PC-3 (cell line): ENCODE data around the gene NLRX1. TPM values are rescaled to one million over a fixed set of nuclear protein-coding genes. Genes with fewer than 3 reads are reported as not detected.

Source experiments
- ATAC-seq: fragments of 200-7000 bp; cut with Tn5 transposase; 2 replicates; pipeline ENCODE4 v1.9.1; 2020; ENCODE audit warnings: mild to moderate bottlenecking, moderate library complexity
- BruUV-seq: library from RNA; stranded (reverse); fragments of 400-500 nt; replicated peaks from 2 replicates; lab custom pipeline; 2021; lab: Mats Ljungman, UMichigan
- CTCF ChIA-PET: fragments of 300-600 bp; sonication (Branson Sonifier 250); formaldehyde crosslinking; loops from one replicate; lab custom pipeline; 2022; ENCODE audit warnings: antibody characterized with exemption; lab: Charles Lee
- POLR2A ChIA-PET: fragments of 300-600 bp; sonication (Branson Sonifier 250); formaldehyde crosslinking; loops from one replicate; lab custom pipeline; 2022; ENCODE audit warnings: antibody characterized with exemption; ENCODE audit not compliant: unreplicated experiment; lab: Charles Lee
- DNase-seq: peaks from one replicate; pipeline ENCODE4 v3.0.0-alpha.2; 2015
- H2AFZ ChIP-seq: fragments of 300-600 bp; sonication (generic); 2 replicates; pipeline ENCODE4 v1.6.0; 2016; ENCODE audit warnings: antibody characterized with exemption, low read length
- H3F3A ChIP-seq: fragments of 300-600 bp; sonication (generic); one replicate; pipeline ENCODE4 v1.6.0; 2017; ENCODE audit warnings: antibody characterized with exemption, low read length, control low read depth, mild to moderate bottlenecking; ENCODE audit not compliant: unreplicated experiment
- H3K27ac ChIP-seq: fragments of 300-600 bp; sonication (generic); 2 replicates; pipeline ENCODE4 v1.5.1; 2016; ENCODE audit warnings: mild to moderate bottlenecking, low read length
- H3K27me3 ChIP-seq: fragments of 300-600 bp; sonication (generic); 2 replicates; pipeline ENCODE4 v1.6.1; 2016; ENCODE audit warnings: low read length, mixed read lengths
- H3K36me3 ChIP-seq: fragments of 300-600 bp; sonication (generic); 2 replicates; pipeline ENCODE4 v1.6.1; 2016; ENCODE audit warnings: low read depth, mixed run types, low read length, mixed read lengths
- H3K4me1 ChIP-seq: fragments of 300-600 bp; sonication (generic); 2 replicates; pipeline ENCODE4 v1.5.1; 2016; ENCODE audit warnings: low read length; ENCODE audit not compliant: insufficient read depth
- H3K4me2 ChIP-seq: fragments of 300-600 bp; sonication (generic); 2 replicates; pipeline ENCODE4 v1.6.0; 2016; ENCODE audit warnings: low read length
- H3K4me3 ChIP-seq: fragments of 300-600 bp; sonication (generic); 2 replicates; pipeline ENCODE4 v1.5.1; 2016; ENCODE audit warnings: mild to moderate bottlenecking, low read length, mixed read lengths
- H3K79me2 ChIP-seq: fragments of 300-600 bp; sonication (generic); 2 replicates; pipeline ENCODE4 v1.6.1; 2017; ENCODE audit warnings: low read length, mixed read lengths
- H3K9ac ChIP-seq: fragments of 300-600 bp; sonication (generic); 2 replicates; pipeline ENCODE4 v1.6.0; 2016; ENCODE audit warnings: mild to moderate bottlenecking, low read length
- H3K9me2 ChIP-seq: fragments of 300-600 bp; sonication (generic); replicated peaks from 2 replicates; pipeline ENCODE4 v1.6.1; 2016; ENCODE audit warnings: mixed run types, low read length, mixed read lengths
- H3K9me3 ChIP-seq: fragments of 300-600 bp; sonication (generic); 2 replicates; pipeline ENCODE4 v1.6.1; 2016; ENCODE audit warnings: low read length, mixed read lengths
- H4K20me1 ChIP-seq: fragments of 300-600 bp; sonication (generic); 2 replicates; pipeline ENCODE4 v1.6.1; 2016; ENCODE audit warnings: low read length, mixed read lengths
- CTCF ChIP-seq: fragments of 300-600 bp; sonication (generic); conservative IDR thresholded peaks from 2 replicates; pipeline ENCODE4 v1.5.1; 2017; ENCODE audit warnings: antibody characterized with exemption, low read depth, mild to moderate bottlenecking, low read length
- EZH2 ChIP-seq: fragments of 300-600 bp; sonication (generic); IDR thresholded peaks from one replicate; pipeline ENCODE4 v1.6.1; 2017; ENCODE audit warnings: antibody characterized with exemption, mild to moderate bottlenecking, low read length; ENCODE audit not compliant: unreplicated experiment
- EZH2phosphoT487 ChIP-seq: fragments of 300-600 bp; sonication (generic); IDR thresholded peaks from 2 replicates; pipeline ENCODE4 v1.6.1; 2018; ENCODE audit warnings: mild to moderate bottlenecking, antibody characterized with exemption, low read length, borderline replicate concordance
- intact Hi-C: fragments of 100-400 bp; cut with micrococcal nuclease; formaldehyde crosslinking; loops from 2 replicates; pipeline ENCODE4 v1.9.0; 2023
- total RNA-seq: library from RNA; depleted of rRNA; stranded (reverse); fragments of >200 nt; gene quantifications from 2 replicates; pipeline ENCODE4 v1.2.3, GENCODE V29; 2014

The NLRX1 gene
- total RNA-seq, 1 experiment from 2014 or later: 17.2 TPM

- H3F3A ChIP-seq: no peaks in the 10 kb centered on the region
- H3K4me1 ChIP-seq: no peaks in the 10 kb centered on the region
- H3K9me3 ChIP-seq: no peaks in the 10 kb centered on the region
- no peaks in the 10 kb centered on the region for H3K9me2 ChIP-seq
- H3K4me3 ChIP-seq: no peak overlapping the region
- no peaks in the 10 kb centered on the region for H3K36me3 ChIP-seq
- no peak overlapping the region for H3K9ac ChIP-seq
- no peaks in the 10 kb centered on the region for H3K27me3 ChIP-seq
- no TSS peak for BruUV-seq
- POLR2A ChIA-PET: no interaction called here
- H3K4me2 ChIP-seq: no peak overlapping the region
- DNase-seq (no peak), ATAC-seq (no peak)
- CTCF ChIA-PET: interaction anchor here (0.6 kb wide), 1 partner anchor 119 kb away, joined by 4 read pairs; no protein-coding TSS in a partner anchor
- TF ChIP-seq CTCF: no peak
- no peak for TF ChIP-seq EZH2phosphoT487
- no peak for TF ChIP-seq EZH2
- H3K79me2 ChIP-seq: no peaks in the 10 kb centered on the region
- H3K27ac ChIP-seq: no peak overlapping the region
- no peak overlapping the region for H2AFZ ChIP-seq
- H4K20me1 ChIP-seq: no peaks in the 10 kb centered on the region
- intact Hi-C loops: no loop called here
Measured at GRCh38 chr11:119157063-119157462, 11.5 kb upstream of the NLRX1 start.

GRCh38 chr11:119158467-119158866, 10.1 kb upstream of the NLRX1 start:
- POLR2A ChIA-PET: interaction anchor here (0.5 kb wide), 1 partner anchor 73 kb away, joined by 3 read pairs; no protein-coding TSS in a partner anchor
- H4K20me1 ChIP-seq: no peaks in the 10 kb centered on the region
- H3K36me3 ChIP-seq: no peaks in the 10 kb centered on the region
- H2AFZ ChIP-seq: no peak overlapping the region
- TF ChIP-seq EZH2phosphoT487 (no peak), CTCF (no peak), EZH2 (no peak)
- DNase-seq (no peak), ATAC-seq (no peak)
- no peaks in the 10 kb centered on the region for H3K4me1 ChIP-seq
- H3F3A ChIP-seq: no peaks in the 10 kb centered on the region
- H3K27ac ChIP-seq: no peak overlapping the region
- no peak overlapping the region for H3K9ac ChIP-seq
- BruUV-seq: no TSS peak
- no peak overlapping the region for H3K4me3 ChIP-seq
- intact Hi-C loops: no loop called here
- H3K27me3 ChIP-seq: no peaks in the 10 kb centered on the region
- H3K9me2 ChIP-seq: no peaks in the 10 kb centered on the region
- H3K79me2 ChIP-seq: no peaks in the 10 kb centered on the region
- CTCF ChIA-PET: no interaction called here
- no peak overlapping the region for H3K4me2 ChIP-seq
- no peaks in the 10 kb centered on the region for H3K9me3 ChIP-seq

- Histone ChIP-seq H4K20me1 (no peaks in the 10 kb centered on the region), H3K4me3 (no peak overlapping the region), H3K36me3 (no peaks in the 10 kb centered on the region), H3F3A (no peaks in the 10 kb centered on the region), H3K4me1 (no peaks in the 10 kb centered on the region), H3K79me2 (no peaks in the 10 kb centered on the region), H3K4me2 (no peak overlapping the region), H2AFZ (no peak overlapping the region), H3K9me3 (no peaks in the 10 kb centered on the region), H3K9me2 (no peaks in the 10 kb centered on the region), H3K9ac (no peak overlapping the region), H3K27ac (no peak overlapping the region), H3K27me3 (no peaks in the 10 kb centered on the region)
- ATAC-seq (no peak), DNase-seq (no peak)
- no peak for TF ChIP-seq CTCF
- TF ChIP-seq EZH2: no peak
- TF ChIP-seq EZH2phosphoT487: no peak
- BruUV-seq: no TSS peak
- intact Hi-C loops: loop anchor here (10.0 kb wide), 1 partner anchor 165 kb away; no protein-coding TSS in a partner anchor
- ChIA-PET POLR2A (no interaction called here), CTCF (no interaction called here)
Measured at GRCh38 chr11:119160151-119160550, 8.4 kb upstream of the NLRX1 start.
